Vagina (tissue), 2 donors: ENCODE results near the gene NFIA. TPM values are rescaled to one million over a fixed set of nuclear protein-coding genes. Genes with fewer than 3 reads are reported as not detected.

Experiments
- DNase-seq, 2 donors: peaks; one replicate each; pipeline ENCODE4 v3.0.0-alpha.2; 2017; ENCODE audit errors: extremely low spot score in 2 of 2
- H3K27ac ChIP-seq: fragments of 200-600 bp; sonication (generic); one replicate; pipeline ENCODE4 v1.5.1; 2019
- H3K27me3 ChIP-seq: fragments of 200-600 bp; sonication (generic); one replicate; pipeline ENCODE4 v1.5.1; 2019
- H3K36me3 ChIP-seq, 2 donors: fragments of 200-600 bp; sonication (generic); one replicate each; pipeline ENCODE4 v1.5.1; 2017 to 2019
- H3K4me1 ChIP-seq: fragments of 200-600 bp; sonication (generic); one replicate; pipeline ENCODE4 v1.5.1; 2019
- H3K4me3 ChIP-seq, 2 donors: fragments of 200-600 bp; sonication (generic); 1 replicate in 1 of 2; 2 replicates in 1 of 2; pipeline ENCODE4 v1.5.1; 2016 to 2019
- H3K9me3 ChIP-seq: fragments of 200-600 bp; sonication (generic); one replicate; pipeline ENCODE4 v1.5.1; 2019
- POLR2A ChIP-seq, 2 donors: fragments of 450-650 bp; IDR thresholded peaks; one replicate each; pipeline ENCODE4 v1.6.1; 2017; ENCODE audit warnings: antibody characterized with exemption in 2 of 2, mild to moderate bottlenecking in 2 of 2, moderate library complexity in 2 of 2
- POLR2AphosphoS5 ChIP-seq, 2 donors: sonication (generic); formaldehyde crosslinking; IDR thresholded peaks; one replicate each; pipeline ENCODE4 v1.9.0; 2017; ENCODE audit warnings: antibody characterized with exemption in 2 of 2, mild to moderate bottlenecking in 2 of 2, low read depth in 1 of 2; ENCODE audit not compliant: insufficient read depth in 1 of 2
- intact Hi-C: fragments of 100-400 bp; cut with DNase I; formaldehyde crosslinking; loops from one replicate; pipeline ENCODE4 v1.15.1; 2023
- total RNA-seq: library from RNA; depleted of rRNA; stranded (reverse); fragments of >200 nt; gene quantifications from one replicate; pipeline ENCODE4 v1.2.3, GENCODE V29; 2016
- TF ChIP-seq, protein P1 (sequence below), 3 experiments: fragments of 450-650 bp in 2 of 3; fragments of 200-600 bp in 1 of 3; sonication (generic) in 1 of 3; IDR thresholded peaks; one replicate each; pipeline ENCODE4 v1.5.1; 2017 to 2019; ENCODE audit warnings: antibody characterized with exemption in 3 of 3, mild to moderate bottlenecking in 2 of 3, moderate library complexity in 2 of 3

NFIA gene
- total RNA-seq, 1 donor from 2014 or later = 59.2 TPM

- intact Hi-C loops = no loop called here
- DNase-seq = no peak
- no peaks in the 10 kb centered on the region for H3K27me3 ChIP-seq
- H3K4me3 ChIP-seq = no peak overlapping the region
- no peaks in the 10 kb centered on the region for H3K9me3 ChIP-seq
- no peak overlapping the region for H3K27ac ChIP-seq
- TF ChIP-seq POLR2AphosphoS5 (IDR thresholded peaks at IDR 0.05; ENCODE audit: insufficient read depth in 1 of 2, low read depth in 1 of 2) (no peak), POLR2A (IDR thresholded peaks at IDR 0.05) (no peak)
- TF ChIP-seq, protein P1, sequence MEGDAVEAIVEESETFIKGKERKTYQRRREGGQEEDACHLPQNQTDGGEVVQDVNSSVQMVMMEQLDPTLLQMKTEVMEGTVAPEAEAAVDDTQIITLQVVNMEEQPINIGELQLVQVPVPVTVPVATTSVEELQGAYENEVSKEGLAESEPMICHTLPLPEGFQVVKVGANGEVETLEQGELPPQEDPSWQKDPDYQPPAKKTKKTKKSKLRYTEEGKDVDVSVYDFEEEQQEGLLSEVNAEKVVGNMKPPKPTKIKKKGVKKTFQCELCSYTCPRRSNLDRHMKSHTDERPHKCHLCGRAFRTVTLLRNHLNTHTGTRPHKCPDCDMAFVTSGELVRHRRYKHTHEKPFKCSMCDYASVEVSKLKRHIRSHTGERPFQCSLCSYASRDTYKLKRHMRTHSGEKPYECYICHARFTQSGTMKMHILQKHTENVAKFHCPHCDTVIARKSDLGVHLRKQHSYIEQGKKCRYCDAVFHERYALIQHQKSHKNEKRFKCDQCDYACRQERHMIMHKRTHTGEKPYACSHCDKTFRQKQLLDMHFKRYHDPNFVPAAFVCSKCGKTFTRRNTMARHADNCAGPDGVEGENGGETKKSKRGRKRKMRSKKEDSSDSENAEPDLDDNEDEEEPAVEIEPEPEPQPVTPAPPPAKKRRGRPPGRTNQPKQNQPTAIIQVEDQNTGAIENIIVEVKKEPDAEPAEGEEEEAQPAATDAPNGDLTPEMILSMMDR (IDR thresholded peaks at IDR 0.05) = no peak
- H3K36me3 ChIP-seq = peaks cover 0 to 7% of the 10 kb centered on the region in 2 donors
- H3K4me1 ChIP-seq = no peaks in the 10 kb centered on the region
These were observed 296.3 kb downstream of the NFIA start for GRCh38 chr1:61378494-61379180.

DNA sequence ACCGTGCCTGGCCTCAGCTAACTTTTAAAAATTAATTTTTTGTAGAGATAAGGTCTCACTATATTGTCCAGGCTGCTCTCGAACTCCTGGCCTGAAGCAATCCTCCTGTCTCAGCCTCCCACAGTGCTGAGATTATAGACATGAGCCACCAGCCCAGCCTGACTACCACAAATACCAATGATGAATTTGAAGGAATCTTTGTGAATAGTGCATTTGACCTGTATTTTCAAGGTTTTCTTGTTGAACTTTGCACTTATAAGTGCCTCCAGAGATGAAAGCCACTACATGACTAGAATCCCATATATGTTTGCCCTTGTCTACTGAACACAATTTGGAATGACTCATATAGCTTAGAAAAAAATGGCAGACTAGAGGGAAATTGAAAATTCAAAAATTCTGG is 297.3 kb downstream of the NFIA start:
- intact Hi-C loops = loop anchor here (5.0 kb wide), 1 partner anchor 657 kb away; no protein-coding TSS in a partner anchor
- Histone ChIP-seq H3K27me3 (no peaks in the 10 kb centered on the region), H3K36me3 (peaks cover 0 to 9% of the 10 kb centered on the region in 2 donors), H3K4me3 (no peak overlapping the region), H3K4me1 (no peaks in the 10 kb centered on the region), H3K9me3 (no peaks in the 10 kb centered on the region), H3K27ac (no peak overlapping the region)
- TF ChIP-seq POLR2AphosphoS5 (IDR thresholded peaks at IDR 0.05; ENCODE audit: insufficient read depth in 1 of 2, low read depth in 1 of 2) = no peak
- TF ChIP-seq, protein P1 (IDR thresholded peaks at IDR 0.05) = no peak
- TF ChIP-seq POLR2A (IDR thresholded peaks at IDR 0.05) = no peak
- DNase-seq = no peak

DNA sequence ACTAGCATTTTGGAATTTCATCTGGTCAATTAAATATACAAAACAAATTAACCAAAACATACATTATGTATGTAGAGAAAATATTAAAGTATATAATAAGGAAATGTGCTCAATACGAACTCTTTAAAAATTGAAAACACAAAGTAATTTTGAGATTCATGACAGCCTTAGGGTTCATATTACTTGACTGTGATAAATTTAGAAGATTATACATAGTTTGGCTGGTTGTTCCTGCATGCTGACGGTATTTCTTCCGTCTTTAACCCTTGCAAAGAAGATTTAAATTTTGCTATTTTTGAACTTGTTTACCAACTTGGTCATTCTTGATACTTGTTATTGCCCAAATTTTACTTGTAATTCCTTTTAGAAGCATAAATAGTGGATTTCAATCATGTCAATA is 298.2 kb downstream of the NFIA start:
- DNase-seq = no peak
- H3K36me3 ChIP-seq = peaks cover 0 to 10% of the 10 kb centered on the region in 2 donors
- TF ChIP-seq POLR2A (IDR thresholded peaks at IDR 0.05) (no peak), POLR2AphosphoS5 (IDR thresholded peaks at IDR 0.05; ENCODE audit: insufficient read depth in 1 of 2, low read depth in 1 of 2) (no peak)
- TF ChIP-seq, protein P1 (IDR thresholded peaks at IDR 0.05) = no peak
- no peaks in the 10 kb centered on the region for H3K4me1 ChIP-seq
- H3K4me3 ChIP-seq = no peak overlapping the region
- no peaks in the 10 kb centered on the region for H3K27me3 ChIP-seq
- intact Hi-C loops = loop anchor here (5.0 kb wide), 1 partner anchor 658 kb away; no protein-coding TSS in a partner anchor
- H3K9me3 ChIP-seq = no peaks in the 10 kb centered on the region
- H3K27ac ChIP-seq = no peak overlapping the region

DNA sequence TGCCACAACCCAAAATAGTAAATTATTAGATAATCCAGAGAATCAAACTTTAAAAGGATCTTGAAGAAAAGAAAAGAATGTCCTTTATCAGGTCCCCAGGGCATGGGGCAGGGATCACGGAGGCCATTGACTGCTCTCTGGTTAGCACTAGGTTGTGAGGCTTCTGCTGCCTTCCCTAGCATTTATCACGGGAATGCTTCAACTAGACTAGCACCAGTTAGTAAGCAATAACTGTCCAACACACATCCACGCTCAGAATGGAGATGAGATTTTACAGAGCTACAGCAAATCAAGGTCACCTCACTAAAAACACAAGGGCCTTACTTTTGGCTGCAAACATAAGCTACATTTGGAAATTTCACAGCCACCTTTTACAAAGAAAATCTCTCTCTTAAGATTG is 304.0 kb downstream of the NFIA start:
- Histone ChIP-seq H3K36me3 (peaks cover 0 to 20% of the 10 kb centered on the region in 2 donors), H3K9me3 (peaks cover 3% of the 10 kb centered on the region), H3K27ac (no peak overlapping the region), H3K4me1 (no peaks in the 10 kb centered on the region), H3K27me3 (no peaks in the 10 kb centered on the region), H3K4me3 (no peak overlapping the region)
- DNase-seq = no peak
- intact Hi-C loops = no loop called here
- TF ChIP-seq POLR2A (IDR thresholded peaks at IDR 0.05) = no peak
- no peak for TF ChIP-seq POLR2AphosphoS5 (IDR thresholded peaks at IDR 0.05; ENCODE audit: insufficient read depth in 1 of 2, low read depth in 1 of 2)
- TF ChIP-seq, protein P1 (IDR thresholded peaks at IDR 0.05) = no peak

DNA sequence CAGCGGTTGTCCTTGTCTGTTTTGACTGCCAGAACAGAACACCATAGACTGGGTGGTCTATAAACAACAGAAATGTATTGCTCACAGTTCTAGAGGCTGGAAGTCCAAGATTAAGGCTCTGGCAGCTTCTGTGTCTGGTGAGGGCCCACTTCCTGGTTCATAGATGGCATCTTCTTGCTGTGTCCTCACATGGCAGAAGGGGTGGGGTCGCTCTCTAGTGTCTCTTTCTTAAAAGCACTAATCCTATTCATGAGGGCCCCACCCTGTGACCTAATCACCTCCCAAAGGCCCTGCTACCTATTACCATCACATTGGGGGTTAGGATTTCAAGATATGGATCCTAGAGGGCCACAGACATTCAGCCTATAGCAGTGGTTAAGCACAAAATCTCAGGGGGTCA is 304.4 kb downstream of the NFIA start:
- no peak for TF ChIP-seq POLR2AphosphoS5 (IDR thresholded peaks at IDR 0.05; ENCODE audit: insufficient read depth in 1 of 2, low read depth in 1 of 2)
- TF ChIP-seq POLR2A (IDR thresholded peaks at IDR 0.05) = no peak
- TF ChIP-seq, protein P1 (IDR thresholded peaks at IDR 0.05) = no peak
- Histone ChIP-seq H3K9me3 (peaks cover 3% of the 10 kb centered on the region), H3K4me3 (no peak overlapping the region), H3K27me3 (no peaks in the 10 kb centered on the region), H3K36me3 (peaks cover 0 to 20% of the 10 kb centered on the region in 2 donors), H3K27ac (no peak overlapping the region), H3K4me1 (no peaks in the 10 kb centered on the region)
- intact Hi-C loops = no loop called here
- DNase-seq = no peak
